GM19238 (cell line): ENCODE data around the gene PRMT3.
"Not testable (repeated sequence)": the region's sequence is repeated elsewhere in the genome, so short reads cannot be mapped to it uniquely, and the experiment has no call there.

Experiments used
- DNase-seq: peaks from one replicate; pipeline ENCODE4 v3.0.0; 2011; ENCODE audit warnings: low spot score; ENCODE audit not compliant: insufficient read length

Gene PRMT3

GRCh38 chr11:20373568-20374209 is 13.8 kb upstream of the PRMT3 start:
- DNase-seq = no peak

GRCh38 chr11:20374741-20375300 is 12.7 kb upstream of the PRMT3 start:
- no peak for DNase-seq

GRCh38 chr11:20376162-20376730 is 11.3 kb upstream of the PRMT3 start:
- no peak for DNase-seq

GRCh38 chr11:20385996-20386395 is 1.5 kb upstream of the PRMT3 start:
- DNase-seq = not testable (repeated sequence)

- DNase-seq = peak; percentile 12
These were observed 860 bp downstream of the PRMT3 start for GRCh38 chr11:20388096-20389055.

GRCh38 chr11:20397281-20397680 is 9.8 kb downstream of the PRMT3 start:
- DNase-seq = peak; percentile 5

GRCh38 chr11:20399498-20399897 is 12.0 kb downstream of the PRMT3 start:
- no peak for DNase-seq

- no peak for DNase-seq
These were observed 15.5 kb downstream of the PRMT3 start for GRCh38 chr11:20403059-20403458.

- DNase-seq = no peak
These were observed 19.0 kb downstream of the PRMT3 start for GRCh38 chr11:20406484-20406883.

GRCh38 chr11:20407344-20407743 is 19.8 kb downstream of the PRMT3 start:
- no peak for DNase-seq

- no peak for DNase-seq
These were observed 27.9 kb downstream of the PRMT3 start for GRCh38 chr11:20415432-20415831.

- DNase-seq = no peak
These were observed 30.3 kb downstream of the PRMT3 start for GRCh38 chr11:20417771-20418170.

- DNase-seq = no peak
These were observed 34.4 kb downstream of the PRMT3 start for GRCh38 chr11:20421946-20422345.

- no peak for DNase-seq
These were observed 41.7 kb downstream of the PRMT3 start for GRCh38 chr11:20429216-20429615.

GRCh38 chr11:20438637-20439036 is 51.1 kb downstream of the PRMT3 start:
- no peak for DNase-seq

- no peak for DNase-seq
These were observed 56.1 kb downstream of the PRMT3 start for GRCh38 chr11:20443596-20443995.

- no peak for DNase-seq
These were observed 57.0 kb downstream of the PRMT3 start for GRCh38 chr11:20444535-20444934.

GRCh38 chr11:20448834-20449233 is 61.3 kb downstream of the PRMT3 start:
- DNase-seq = no peak

- no peak for DNase-seq
These were observed 63.3 kb downstream of the PRMT3 start for GRCh38 chr11:20450829-20451228.

- DNase-seq = no peak
These were observed 64.1 kb downstream of the PRMT3 start for GRCh38 chr11:20451568-20451967.

- DNase-seq = no peak
These were observed 65.1 kb downstream of the PRMT3 start for GRCh38 chr11:20452585-20452984.
